SK-N-SH (cell line): ENCODE results near the gene LYRM2. TPM values are rescaled to one million over a fixed set of nuclear protein-coding genes. Genes with fewer than 3 reads are reported as not detected.

Experiments
- CTCF ChIA-PET: fragments of 300-600, 350-600 bp; formaldehyde crosslinking; extraction: SDS; loops from one replicate; lab custom pipeline; 2021; lab: Yijun Ruan, JAX
- POLR2A ChIA-PET: fragments of 350-600 bp; sonication (Branson Sonifier 250); formaldehyde crosslinking; extraction: SDS; loops from one replicate; lab custom pipeline; 2020; ENCODE audit warnings: antibody characterized with exemption, inconsistent platforms; lab: Yijun Ruan, JAX
- DNase-seq: peaks from one replicate; pipeline ENCODE4 v3.0.0; 2012
- H2AFZ ChIP-seq: fragments of 200-600 bp; sonication (generic); 2 replicates; pipeline ENCODE4 v1.8.1; 2016; ENCODE audit warnings: antibody characterized with exemption, mild to moderate bottlenecking, low read depth
- H3F3A ChIP-seq: fragments of 200-600 bp; sonication (generic); replicated peaks from 2 replicates; pipeline ENCODE3; 2016; ENCODE audit warnings: antibody characterized with exemption, mild to moderate bottlenecking; ENCODE audit not compliant: insufficient read depth
- H3K27ac ChIP-seq, 2 experiments: fragments of 200-500 bp in 1 of 2; fragments of 200-600 bp in 1 of 2; sonication (Bioruptor generic) in 1 of 2; sonication (generic), shearing (Covaris generic) in 1 of 2; 2 replicates each; pipeline versions ENCODE4 v1.5.1 to v1.6.1; 2014 to 2016; ENCODE audit warnings: low read depth in 2 of 2, inconsistent platforms in 1 of 2, low read length in 1 of 2, mild to moderate bottlenecking in 1 of 2, mixed read lengths in 1 of 2
- H3K27me3 ChIP-seq: fragments of 200-600 bp; sonication (generic), shearing (Covaris generic); 2 replicates; pipeline ENCODE4 v1.6.1; 2016; ENCODE audit warnings: mixed run types; ENCODE audit not compliant: insufficient read depth
- H3K36me3 ChIP-seq, 2 experiments: fragments of 200-500 bp in 1 of 2; fragments of 200-600 bp in 1 of 2; sonication (Bioruptor generic) in 1 of 2; sonication (generic) in 1 of 2; replicated peaks in 1 of 2; 2 replicates each; pipeline versions ENCODE3 to v1.5.1; 2014 to 2016; ENCODE audit warnings: low read length in 1 of 2, mild to moderate bottlenecking in 1 of 2; ENCODE audit not compliant: insufficient read depth in 2 of 2, control insufficient read depth in 1 of 2
- H3K4me1 ChIP-seq, 2 experiments: fragments of 200-500 bp in 1 of 2; fragments of 200-600 bp in 1 of 2; sonication (Bioruptor generic) in 1 of 2; sonication (generic), shearing (Covaris generic) in 1 of 2; 2 replicates each; pipeline versions ENCODE4 v1.5.1 to v1.6.1; 2014 to 2016; ENCODE audit warnings: low read depth in 1 of 2, low read length in 1 of 2, mixed run types in 1 of 2; ENCODE audit not compliant: insufficient read depth in 2 of 2, control insufficient read depth in 1 of 2
- H3K4me2 ChIP-seq: fragments of 200-600 bp; sonication (generic), shearing (Covaris generic); 2 replicates; pipeline ENCODE4 v1.6.1; 2017; ENCODE audit warnings: mixed run types
- H3K4me3 ChIP-seq, 2 experiments: fragments of 200-500 bp in 1 of 2; fragments of 200-600 bp in 1 of 2; sonication (Bioruptor generic) in 1 of 2; sonication (generic), shearing (Covaris generic) in 1 of 2; 2 replicates each; pipeline versions ENCODE4 v1.5.1 to v1.8.1; 2014 to 2016; ENCODE audit warnings: low read depth in 2 of 2, inconsistent platforms in 1 of 2, low read length in 1 of 2, mild to moderate bottlenecking in 1 of 2, mixed read lengths in 1 of 2, moderate library complexity in 1 of 2
- H3K79me2 ChIP-seq: fragments of 200-600 bp; sonication (generic); 2 replicates; pipeline ENCODE4 v1.8.1; 2017; ENCODE audit warnings: mild to moderate bottlenecking; ENCODE audit not compliant: insufficient read depth
- H3K9ac ChIP-seq: fragments of 200-600 bp; sonication (generic); 2 replicates; pipeline ENCODE4 v1.6.1; 2017; ENCODE audit warnings: mixed run types
- H3K9me2 ChIP-seq: fragments of 200-600 bp; sonication (generic); 2 replicates; pipeline ENCODE4 v1.6.1; 2017; ENCODE audit warnings: mixed run types
- H3K9me3 ChIP-seq: fragments of 200-600 bp; sonication (generic); 2 replicates; pipeline ENCODE4 v1.6.1; 2017; ENCODE audit warnings: mixed run types, mild to moderate bottlenecking, moderate library complexity
- H4K20me1 ChIP-seq: fragments of 200-600 bp; sonication (generic); 2 replicates; pipeline ENCODE4 v1.6.1; 2017; ENCODE audit warnings: mild to moderate bottlenecking, mixed run types; ENCODE audit not compliant: insufficient read depth
- CTCF ChIP-seq: fragments of 200-600 bp; sonication (generic); IDR thresholded peaks from 2 replicates; pipeline ENCODE4 v1.6.1; 2017; ENCODE audit warnings: antibody characterized with exemption, mild to moderate bottlenecking, moderate library complexity
- EZH2phosphoT487 ChIP-seq: fragments of 200-600 bp; sonication (generic); IDR thresholded peaks from 2 replicates; pipeline ENCODE4 v1.6.1; 2017; ENCODE audit warnings: low read depth, mixed run types, mild to moderate bottlenecking, antibody characterized with exemption, moderate library complexity, borderline replicate concordance
- FOSL2 ChIP-seq: IDR thresholded peaks from 2 replicates; pipeline ENCODE4 v1.4.0; 2012; ENCODE audit warnings: low read depth, mild to moderate bottlenecking, moderate library complexity, borderline replicate concordance
- IRF3 ChIP-seq: fragments of 150-350 bp; IDR thresholded peaks from 2 replicates; pipeline ENCODE4 v1.6.1; 2016; ENCODE audit warnings: mild to moderate bottlenecking, low read depth, low read length
- JUND ChIP-seq: IDR thresholded peaks from 2 replicates; pipeline ENCODE4 v1.4.0; 2012
- NRF1 ChIP-seq: IDR thresholded peaks from 2 replicates; pipeline ENCODE4 v1.6.1; 2012; ENCODE audit warnings: low read depth, mild to moderate bottlenecking, low read length
- PBX3 ChIP-seq: IDR thresholded peaks from 2 replicates; pipeline ENCODE4; 2012
- RCOR1 ChIP-seq: fragments of 150-350 bp; IDR thresholded peaks from 2 replicates; pipeline ENCODE4 v1.6.1; 2017; ENCODE audit warnings: antibody characterized with exemption, low read length
- RFX5 ChIP-seq: IDR thresholded peaks from 2 replicates; pipeline ENCODE4 v1.6.1; 2012; ENCODE audit warnings: mild to moderate bottlenecking, improper control_type of control experiment, low read length
- RXRA ChIP-seq: IDR thresholded peaks from 2 replicates; pipeline ENCODE4 v1.4.0; 2012; ENCODE audit warnings: low read depth, mild to moderate bottlenecking, borderline replicate concordance
- SMC3 ChIP-seq: IDR thresholded peaks from 2 replicates; pipeline ENCODE4 v1.6.1; 2012; ENCODE audit warnings: low read depth, low read length, improper control_type of control experiment
- TEAD4 ChIP-seq: IDR thresholded peaks from 2 replicates; pipeline ENCODE4 v1.4.0; 2012; ENCODE audit warnings: mild to moderate bottlenecking, borderline replicate concordance; ENCODE audit not compliant: insufficient read depth
- USF2 ChIP-seq: fragments of 150-350 bp; IDR thresholded peaks from 2 replicates; pipeline ENCODE4 v1.6.1; 2017; ENCODE audit warnings: antibody characterized with exemption, low read length, low read depth, borderline replicate concordance
- YY1 ChIP-seq: IDR thresholded peaks from 2 replicates; pipeline ENCODE4 v1.4.0; 2012; ENCODE audit warnings: low read depth, mild to moderate bottlenecking
- polyA plus RNA-seq, 3 experiments: library from polyadenylated mRNA; depleted of rRNA; stranded (reverse); fragments of >200 nt; gene quantifications; 2 replicates each; pipeline ENCODE4 v1.2.3, GENCODE V29; 2012
- TF ChIP-seq, protein P1 (sequence below): IDR thresholded peaks from 2 replicates; pipeline ENCODE4 v1.4.0; 2012; ENCODE audit warnings: low read depth
- TF ChIP-seq, protein P2 (sequence below): IDR thresholded peaks from 2 replicates; pipeline ENCODE4 v1.4.0; 2012; ENCODE audit warnings: low read depth, borderline replicate concordance

The LYRM2 gene
- polyA plus RNA-seq, 1 of the 3 experiments (the other 2 are of a cell fraction), result 14.5 TPM

DNA sequence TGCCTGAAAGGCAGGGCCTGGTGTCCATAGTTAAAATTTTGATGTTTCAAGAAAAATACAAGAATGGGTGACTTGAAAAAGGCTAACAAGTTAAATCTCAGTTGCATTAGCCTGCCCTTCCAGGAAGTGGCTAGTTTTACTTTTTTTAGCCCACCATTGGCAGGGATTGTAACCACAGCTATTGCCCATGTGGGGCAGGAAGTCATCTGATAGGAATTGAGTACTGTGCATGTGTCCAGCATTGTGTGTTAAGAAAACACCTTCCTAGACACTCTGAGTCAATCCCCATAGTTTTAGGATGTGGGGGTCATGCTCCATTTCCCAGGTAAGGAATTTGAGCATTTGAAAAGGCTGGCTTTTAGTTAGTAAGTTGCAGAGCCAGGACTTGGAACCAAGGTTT lies 26.9 kb downstream of the LYRM2 start:
- H3K9me2 ChIP-seq, result no peaks in the 10 kb centered on the region
- DNase-seq, result no peak
- H3K36me3 ChIP-seq, result no peaks in the 10 kb centered on the region
- no peaks in the 10 kb centered on the region for H3K9me3 ChIP-seq
- no peak overlapping the region for H3K9ac ChIP-seq
- no peaks in the 10 kb centered on the region for H4K20me1 ChIP-seq
- no peak overlapping the region for H2AFZ ChIP-seq
- H3F3A ChIP-seq, result no peaks in the 10 kb centered on the region
- H3K4me3 ChIP-seq, result no peak overlapping the region
- H3K79me2 ChIP-seq, result no peaks in the 10 kb centered on the region
- POLR2A ChIA-PET, result interaction anchor here (0.5 kb wide), 1 partner anchor 464 kb away, joined by 4 read pairs; no protein-coding TSS in a partner anchor
- H3K4me1 ChIP-seq, result no peaks in the 10 kb centered on the region
- H3K4me2 ChIP-seq, result 0 out of 2 replicates have a peak overlapping the region, but pooled peaks have one; percentile 10
- CTCF ChIA-PET, result no interaction called here
- TF ChIP-seq, protein P1, sequence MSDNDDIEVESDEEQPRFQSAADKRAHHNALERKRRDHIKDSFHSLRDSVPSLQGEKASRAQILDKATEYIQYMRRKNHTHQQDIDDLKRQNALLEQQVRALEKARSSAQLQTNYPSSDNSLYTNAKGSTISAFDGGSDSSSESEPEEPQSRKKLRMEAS, result no peak
- TF ChIP-seq USF2, result no peak
- no peak for TF ChIP-seq YY1
- no peak for TF ChIP-seq RFX5
- TF ChIP-seq JUND, result no peak
- no peak for TF ChIP-seq SMC3
- no peak for TF ChIP-seq IRF3
- no peak for TF ChIP-seq RXRA
- no peak for TF ChIP-seq PBX3
- TF ChIP-seq FOSL2, result no peak
- no peak for TF ChIP-seq EZH2phosphoT487
- no peak for TF ChIP-seq RCOR1
- TF ChIP-seq NRF1, result no peak
- TF ChIP-seq TEAD4, result no peak
- TF ChIP-seq, protein P2, sequence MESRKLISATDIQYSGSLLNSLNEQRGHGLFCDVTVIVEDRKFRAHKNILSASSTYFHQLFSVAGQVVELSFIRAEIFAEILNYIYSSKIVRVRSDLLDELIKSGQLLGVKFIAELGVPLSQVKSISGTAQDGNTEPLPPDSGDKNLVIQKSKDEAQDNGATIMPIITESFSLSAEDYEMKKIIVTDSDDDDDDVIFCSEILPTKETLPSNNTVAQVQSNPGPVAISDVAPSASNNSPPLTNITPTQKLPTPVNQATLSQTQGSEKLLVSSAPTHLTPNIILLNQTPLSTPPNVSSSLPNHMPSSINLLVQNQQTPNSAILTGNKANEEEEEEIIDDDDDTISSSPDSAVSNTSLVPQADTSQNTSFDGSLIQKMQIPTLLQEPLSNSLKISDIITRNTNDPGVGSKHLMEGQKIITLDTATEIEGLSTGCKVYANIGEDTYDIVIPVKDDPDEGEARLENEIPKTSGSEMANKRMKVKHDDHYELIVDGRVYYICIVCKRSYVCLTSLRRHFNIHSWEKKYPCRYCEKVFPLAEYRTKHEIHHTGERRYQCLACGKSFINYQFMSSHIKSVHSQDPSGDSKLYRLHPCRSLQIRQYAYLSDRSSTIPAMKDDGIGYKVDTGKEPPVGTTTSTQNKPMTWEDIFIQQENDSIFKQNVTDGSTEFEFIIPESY, result no peak
- no peak for TF ChIP-seq CTCF
- H3K27me3 ChIP-seq, result no peaks in the 10 kb centered on the region
- H3K27ac ChIP-seq, result no peak overlapping the region
